HG03442 (cell line): ENCODE measurements around the gene NAP1L1.
"Not testable (repeated sequence)": the region's sequence is repeated elsewhere in the genome, so short reads cannot be mapped to it uniquely, and the experiment has no call there.

Source experiments
- ATAC-seq: cut with Tn5 transposase; IDR thresholded peaks from one replicate; pipeline ENCODE4 v1.9.1; 2021; ENCODE audit warnings: mild to moderate bottlenecking, moderate library complexity; ENCODE audit not compliant: unreplicated experiment

NAP1L1 gene

DNA sequence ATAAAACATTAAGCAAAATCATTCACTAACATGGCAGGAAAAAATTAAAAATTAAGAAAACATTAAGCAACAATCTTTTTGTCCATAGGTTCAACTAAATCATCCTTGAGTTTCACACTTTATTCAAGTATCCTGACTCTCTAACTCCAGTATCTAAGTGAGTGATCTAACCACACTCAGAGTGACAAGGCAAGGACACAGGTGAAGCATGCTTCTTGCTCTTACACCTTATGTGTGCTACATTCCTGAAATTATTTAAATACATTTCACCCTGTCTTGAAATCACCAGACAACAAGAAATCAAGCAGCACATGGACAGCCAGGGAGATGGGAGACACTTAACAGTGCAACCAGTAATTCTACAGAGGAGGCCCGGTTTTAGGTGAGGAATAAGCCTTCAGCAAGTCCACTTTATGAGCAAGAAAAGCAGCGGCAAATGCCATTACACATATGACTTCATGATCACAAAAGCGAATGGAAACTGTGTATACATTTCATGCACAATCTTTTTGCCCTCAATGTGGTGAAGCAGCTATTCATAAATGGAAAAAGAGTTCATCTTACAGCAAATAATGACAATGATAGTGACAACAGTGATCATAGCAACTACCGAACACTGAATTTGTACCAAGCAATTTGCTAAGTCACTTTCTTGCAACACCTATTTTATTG lies 90.3 kb downstream of the NAP1L1 start:
- no peak for ATAC-seq

DNA sequence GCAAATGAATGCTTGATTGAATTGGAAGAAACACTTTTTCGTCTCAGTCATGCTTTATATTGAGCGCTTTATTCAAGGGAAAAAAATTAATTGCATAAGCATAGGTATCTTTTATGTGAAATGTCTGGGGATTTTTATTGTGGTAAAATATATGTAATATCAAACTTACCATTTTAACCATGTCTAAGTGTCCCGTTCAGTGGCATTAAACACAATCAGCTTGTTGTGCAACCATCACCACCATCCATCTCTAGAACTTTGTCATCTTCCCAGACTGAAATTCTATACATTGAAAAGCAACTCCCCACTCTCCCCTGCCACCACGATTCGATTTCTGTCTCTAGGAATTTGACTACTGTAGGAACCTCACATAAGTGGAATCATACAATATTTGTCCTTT lies 92.7 kb downstream of the NAP1L1 start:
- ATAC-seq = no peak

DNA sequence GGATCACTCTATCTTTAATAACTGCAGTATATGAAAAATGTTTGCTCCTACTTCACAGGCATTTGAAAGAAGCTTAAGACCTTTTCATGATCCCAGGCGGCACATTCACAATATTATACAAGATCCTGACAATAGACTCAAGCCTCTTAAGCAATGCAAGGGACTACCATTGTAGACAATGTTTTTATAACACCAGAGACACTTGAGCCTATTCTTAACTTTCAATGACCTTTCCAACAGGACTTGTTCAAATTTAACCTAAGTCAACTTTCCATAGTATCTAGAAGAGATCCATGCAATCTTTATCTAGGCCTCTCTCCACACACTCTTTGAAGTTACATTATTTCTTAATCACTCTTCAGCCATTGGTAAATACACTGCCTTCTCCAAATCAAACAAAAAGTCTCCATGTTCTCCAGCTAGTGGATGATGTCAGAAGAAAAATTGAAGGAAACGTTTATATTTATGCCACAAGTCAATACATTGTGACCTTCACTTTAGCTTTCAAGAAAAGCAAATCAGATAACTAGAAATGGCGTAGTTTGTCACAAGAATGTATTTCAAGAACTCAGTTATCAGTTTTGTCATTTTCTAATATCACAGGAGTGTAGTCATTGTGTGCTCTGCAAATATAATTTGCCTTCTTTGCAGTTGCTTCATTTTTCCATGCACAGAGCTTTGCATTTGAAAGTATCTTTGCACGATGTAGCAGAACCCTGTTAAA lies 94.1 kb downstream of the NAP1L1 start:
- ATAC-seq = no peak

DNA sequence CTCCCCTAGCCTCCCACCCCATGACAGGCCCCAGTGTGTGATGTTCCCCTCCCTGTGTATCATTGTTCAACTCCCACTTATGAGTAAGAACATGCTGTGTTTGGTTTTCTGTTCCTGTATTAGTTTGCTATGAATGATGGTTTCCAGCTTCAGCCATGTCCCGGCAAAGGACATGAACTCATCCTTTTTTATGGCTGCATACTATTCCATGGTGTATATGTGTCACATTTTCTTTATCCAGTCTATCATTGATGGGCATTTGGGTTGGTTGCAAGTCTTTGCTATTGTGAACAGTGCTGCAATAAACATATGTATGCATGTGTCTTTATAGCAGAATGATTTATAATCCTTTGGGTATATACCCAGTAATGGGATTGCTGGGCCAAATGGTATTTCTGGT lies 96.8 kb downstream of the NAP1L1 start:
- ATAC-seq = not testable (repeated sequence)
